ENCODE measurements around the gene CD9. TPM values are rescaled to one million over a fixed set of nuclear protein-coding genes. Genes with fewer than 3 reads are reported as not detected.

The CD9 gene
- total RNA-seq, 2 donors from 2014 or later: 249 to 300 TPM

DNA sequence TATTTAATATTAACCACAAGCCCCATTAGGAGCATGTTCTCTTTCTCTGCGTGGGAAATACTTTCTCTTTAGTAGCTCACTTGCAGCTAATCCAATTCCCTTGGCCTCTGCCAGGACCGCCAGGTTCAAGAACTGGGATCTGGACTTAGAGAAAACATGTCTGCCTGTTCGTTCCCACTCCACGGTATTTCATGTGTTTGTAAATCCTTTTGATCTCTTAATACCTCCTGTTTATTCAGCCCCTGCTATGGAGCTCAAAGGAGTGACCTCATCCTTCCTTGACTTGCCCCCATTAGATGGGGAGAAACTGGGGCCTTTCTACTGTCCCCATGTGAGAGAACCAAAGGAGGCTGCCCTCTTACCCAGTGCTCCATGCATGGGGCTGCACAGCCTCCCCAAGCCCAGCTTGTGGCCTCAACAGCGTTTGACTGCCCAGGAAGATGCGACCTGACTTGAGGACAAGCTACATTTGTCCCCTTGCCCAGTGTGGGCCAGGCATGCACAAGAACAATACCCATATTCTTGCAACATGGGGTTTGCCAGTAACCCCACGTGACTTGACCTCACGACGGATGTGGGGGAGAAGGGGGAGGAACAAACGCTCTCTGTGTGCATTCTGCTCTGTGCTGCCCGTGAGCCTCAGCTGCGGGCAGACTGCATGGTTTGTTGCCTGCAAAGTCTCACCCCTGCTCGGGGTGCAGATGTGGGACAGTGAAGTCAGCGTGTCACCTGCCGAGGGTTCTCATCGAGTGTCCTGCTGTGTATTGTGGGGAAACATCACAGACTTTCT lies 30.3 kb downstream of the CD9 start:
- DNase-seq (ENCODE audit: low spot score) (no peak), ATAC-seq (ENCODE audit: insufficient number of reproducible peaks, low FRiP score, low read depth) (no peak)
- Histone ChIP-seq H3K27ac (peak overlapping the region; percentile 92 to 94), H3K9me3 (no peaks in the 10 kb centered on the region), H3K36me3 (peaks cover 14% of the 10 kb centered on the region), H3K4me3 (peak overlapping the region; percentile 61), H3K27me3 (replicated peaks; ENCODE audit: insufficient read depth) (no peaks in the 10 kb centered on the region), H3K4me1 (ENCODE audit: control insufficient read depth in 1 of 2, low read depth in 2 of 2) (peaks cover 74 to 91% of the 10 kb centered on the region in 2 donors)
- TF ChIP-seq, protein P1, sequence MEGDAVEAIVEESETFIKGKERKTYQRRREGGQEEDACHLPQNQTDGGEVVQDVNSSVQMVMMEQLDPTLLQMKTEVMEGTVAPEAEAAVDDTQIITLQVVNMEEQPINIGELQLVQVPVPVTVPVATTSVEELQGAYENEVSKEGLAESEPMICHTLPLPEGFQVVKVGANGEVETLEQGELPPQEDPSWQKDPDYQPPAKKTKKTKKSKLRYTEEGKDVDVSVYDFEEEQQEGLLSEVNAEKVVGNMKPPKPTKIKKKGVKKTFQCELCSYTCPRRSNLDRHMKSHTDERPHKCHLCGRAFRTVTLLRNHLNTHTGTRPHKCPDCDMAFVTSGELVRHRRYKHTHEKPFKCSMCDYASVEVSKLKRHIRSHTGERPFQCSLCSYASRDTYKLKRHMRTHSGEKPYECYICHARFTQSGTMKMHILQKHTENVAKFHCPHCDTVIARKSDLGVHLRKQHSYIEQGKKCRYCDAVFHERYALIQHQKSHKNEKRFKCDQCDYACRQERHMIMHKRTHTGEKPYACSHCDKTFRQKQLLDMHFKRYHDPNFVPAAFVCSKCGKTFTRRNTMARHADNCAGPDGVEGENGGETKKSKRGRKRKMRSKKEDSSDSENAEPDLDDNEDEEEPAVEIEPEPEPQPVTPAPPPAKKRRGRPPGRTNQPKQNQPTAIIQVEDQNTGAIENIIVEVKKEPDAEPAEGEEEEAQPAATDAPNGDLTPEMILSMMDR (IDR thresholded peaks at IDR 0.05): no peak

DNA sequence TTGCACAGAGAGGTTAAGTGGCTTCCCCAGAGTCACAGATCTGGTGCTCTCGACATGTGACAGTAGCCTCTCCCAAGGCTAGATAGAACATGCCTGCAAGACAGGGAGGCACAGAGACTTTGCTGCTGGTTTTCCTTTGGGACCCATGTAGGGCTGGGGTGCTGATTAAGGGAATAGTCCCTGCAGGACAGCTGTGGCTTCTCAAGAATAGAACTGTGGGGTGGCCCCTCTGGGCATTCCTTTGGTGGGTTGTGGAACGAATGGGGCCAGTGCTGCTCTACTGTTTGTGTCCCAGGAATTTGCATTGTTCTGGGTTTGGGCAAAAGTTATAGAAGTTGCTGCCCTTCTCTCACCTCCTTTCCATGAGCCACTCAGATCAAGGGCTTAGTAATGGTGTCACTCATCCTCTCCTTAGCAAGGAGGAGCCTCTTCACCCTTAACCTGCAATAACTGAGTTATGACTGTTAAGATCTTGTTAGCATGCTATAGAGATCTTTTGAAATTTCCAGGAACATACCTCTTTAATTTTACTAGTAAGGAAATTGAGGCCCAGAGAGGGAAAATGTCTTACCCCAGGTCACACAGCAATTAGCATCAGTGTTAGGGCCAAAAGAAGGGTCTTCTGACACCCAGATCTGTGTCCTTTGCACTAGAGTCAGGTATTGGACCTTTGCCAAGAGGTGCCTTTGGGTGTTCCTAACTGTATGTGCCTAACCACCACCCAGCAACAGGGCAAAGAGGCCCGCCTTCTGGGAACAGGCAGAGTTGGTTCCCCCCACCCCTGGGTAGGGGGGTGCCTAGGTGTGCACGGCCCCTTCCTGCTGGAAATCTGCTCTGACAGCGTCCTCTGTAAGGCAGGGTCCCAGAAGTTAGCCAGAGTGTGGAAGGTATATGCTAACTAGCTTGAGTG lies 31.4 kb downstream of the CD9 start:
- ATAC-seq (ENCODE audit: insufficient number of reproducible peaks, low FRiP score, low read depth) (no peak), DNase-seq (ENCODE audit: low spot score) (no peak)
- Histone ChIP-seq H3K4me1 (ENCODE audit: control insufficient read depth in 1 of 2, low read depth in 2 of 2) (peaks cover 68 to 81% of the 10 kb centered on the region in 2 donors), H3K27me3 (replicated peaks; ENCODE audit: insufficient read depth) (no peaks in the 10 kb centered on the region), H3K27ac (peak overlapping the region; percentile 4 to 94), H3K4me3 (no peak overlapping the region), H3K36me3 (peaks cover 25% of the 10 kb centered on the region), H3K9me3 (no peaks in the 10 kb centered on the region)
- TF ChIP-seq, protein P1 (IDR thresholded peaks at IDR 0.05): no peak

GRCh38 chr12:6233121-6233971 lies 33.1 kb downstream of the CD9 start:
- H3K27me3 ChIP-seq (replicated peaks; ENCODE audit: insufficient read depth): no peaks in the 10 kb centered on the region
- DNase-seq (ENCODE audit: low spot score): no peak
- peaks cover 31% of the 10 kb centered on the region for H3K36me3 ChIP-seq
- peaks cover 50 to 64% of the 10 kb centered on the region in 2 donors for H3K4me1 ChIP-seq (ENCODE audit: control insufficient read depth in 1 of 2, low read depth in 2 of 2)
- H3K27ac ChIP-seq: peak overlapping the region; percentile 4 to 64
- TF ChIP-seq, protein P1 (IDR thresholded peaks at IDR 0.05): no peak
- ATAC-seq (ENCODE audit: insufficient number of reproducible peaks, low FRiP score, low read depth): no peak
- H3K9me3 ChIP-seq: no peaks in the 10 kb centered on the region
- H3K4me3 ChIP-seq: no peak overlapping the region

DNA sequence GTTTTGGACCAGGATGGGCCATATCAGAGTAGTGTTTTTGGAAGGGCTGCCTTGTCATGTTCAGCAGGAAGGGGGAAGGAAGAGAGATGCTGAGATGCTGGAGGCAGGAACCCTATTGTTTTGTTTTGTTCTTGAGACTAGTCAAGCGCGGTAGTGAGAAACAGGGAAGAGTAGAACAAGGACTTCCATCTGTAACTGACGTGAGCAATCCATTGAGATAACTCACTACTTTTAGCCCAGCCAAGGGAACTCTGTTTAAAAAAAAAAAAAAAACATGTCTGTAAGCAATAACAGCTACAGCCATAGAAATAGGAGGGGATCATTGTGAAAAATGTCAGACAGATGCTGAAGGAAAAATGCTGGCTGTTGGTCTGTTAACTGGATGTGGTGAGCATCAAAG lies 34.0 kb downstream of the CD9 start:
- H3K27ac ChIP-seq: peak overlapping the region; percentile 4 to 64
- no peak for DNase-seq (ENCODE audit: low spot score)
- H3K4me3 ChIP-seq: no peak overlapping the region
- TF ChIP-seq, protein P1 (IDR thresholded peaks at IDR 0.05): no peak
- ATAC-seq (ENCODE audit: insufficient number of reproducible peaks, low FRiP score, low read depth): no peak
- no peaks in the 10 kb centered on the region for H3K27me3 ChIP-seq (replicated peaks; ENCODE audit: insufficient read depth)
- H3K4me1 ChIP-seq (ENCODE audit: control insufficient read depth in 1 of 2, low read depth in 2 of 2): peaks cover 42 to 55% of the 10 kb centered on the region in 2 donors
- H3K36me3 ChIP-seq: peaks cover 32% of the 10 kb centered on the region
- no peaks in the 10 kb centered on the region for H3K9me3 ChIP-seq

Measured in thoracic aorta (tissue), 2 donors.